HL-60 (cell line): ENCODE results near the gene TMPRSS4.

Experiments used
- DNase-seq, 2 experiments: peaks; one replicate each; pipeline ENCODE4 v3.0.0-alpha.2; 2010 to 2020; ENCODE audit warnings: low read depth in 1 of 2, low spot score in 1 of 2
- H3K27ac ChIP-seq: fragments of 250-450 bp; sonication (Bioruptor Pico); replicated peaks from 2 replicates; pipeline ENCODE4 v1.5.1; 2020; ENCODE audit warnings: mild to moderate bottlenecking, moderate library complexity
- H3K27me3 ChIP-seq: fragments of 250-450 bp; sonication (Bioruptor Pico); 2 replicates; pipeline ENCODE4 v1.5.1; 2021; ENCODE audit warnings: mild to moderate bottlenecking, moderate library complexity; ENCODE audit not compliant: insufficient read depth, poor library complexity, severe bottlenecking
- H3K4me3 ChIP-seq: replicated peaks from 2 replicates; pipeline ENCODE4 v1.5.1; 2011; ENCODE audit warnings: mild to moderate bottlenecking, control low read depth, low read length; ENCODE audit not compliant: insufficient read depth
- CTCF ChIP-seq: IDR thresholded peaks from one replicate; pipeline ENCODE4 v1.5.1; 2011; ENCODE audit warnings: low read length, control low read depth, inconsistent platforms; ENCODE audit not compliant: insufficient read depth
- GABPA ChIP-seq: IDR thresholded peaks from 2 replicates; pipeline ENCODE4 v1.6.1; 2012; ENCODE audit warnings: low read depth
- POLR2AphosphoS5 ChIP-seq: IDR thresholded peaks from 2 replicates; pipeline ENCODE4 v1.6.1; 2012; ENCODE audit warnings: low read depth
- SPI1 ChIP-seq: IDR thresholded peaks from 2 replicates; pipeline ENCODE4 v1.6.1; 2012; ENCODE audit warnings: low read depth, mild to moderate bottlenecking, borderline replicate concordance
- TF ChIP-seq, protein P1 (sequence below): IDR thresholded peaks from 2 replicates; pipeline ENCODE4 v1.6.1; 2012; ENCODE audit warnings: low read depth; ENCODE audit not compliant: insufficient replicate concordance

TMPRSS4 gene

GRCh38 chr11:118099838-118100556 lies 23.1 kb downstream of the TMPRSS4 start:
- no peaks in the 10 kb centered on the region for H3K27me3 ChIP-seq
- DNase-seq, result no peak
- no peak overlapping the region for H3K27ac ChIP-seq
- no peak overlapping the region for H3K4me3 ChIP-seq
- TF ChIP-seq CTCF, result no peak
- TF ChIP-seq, protein P1, sequence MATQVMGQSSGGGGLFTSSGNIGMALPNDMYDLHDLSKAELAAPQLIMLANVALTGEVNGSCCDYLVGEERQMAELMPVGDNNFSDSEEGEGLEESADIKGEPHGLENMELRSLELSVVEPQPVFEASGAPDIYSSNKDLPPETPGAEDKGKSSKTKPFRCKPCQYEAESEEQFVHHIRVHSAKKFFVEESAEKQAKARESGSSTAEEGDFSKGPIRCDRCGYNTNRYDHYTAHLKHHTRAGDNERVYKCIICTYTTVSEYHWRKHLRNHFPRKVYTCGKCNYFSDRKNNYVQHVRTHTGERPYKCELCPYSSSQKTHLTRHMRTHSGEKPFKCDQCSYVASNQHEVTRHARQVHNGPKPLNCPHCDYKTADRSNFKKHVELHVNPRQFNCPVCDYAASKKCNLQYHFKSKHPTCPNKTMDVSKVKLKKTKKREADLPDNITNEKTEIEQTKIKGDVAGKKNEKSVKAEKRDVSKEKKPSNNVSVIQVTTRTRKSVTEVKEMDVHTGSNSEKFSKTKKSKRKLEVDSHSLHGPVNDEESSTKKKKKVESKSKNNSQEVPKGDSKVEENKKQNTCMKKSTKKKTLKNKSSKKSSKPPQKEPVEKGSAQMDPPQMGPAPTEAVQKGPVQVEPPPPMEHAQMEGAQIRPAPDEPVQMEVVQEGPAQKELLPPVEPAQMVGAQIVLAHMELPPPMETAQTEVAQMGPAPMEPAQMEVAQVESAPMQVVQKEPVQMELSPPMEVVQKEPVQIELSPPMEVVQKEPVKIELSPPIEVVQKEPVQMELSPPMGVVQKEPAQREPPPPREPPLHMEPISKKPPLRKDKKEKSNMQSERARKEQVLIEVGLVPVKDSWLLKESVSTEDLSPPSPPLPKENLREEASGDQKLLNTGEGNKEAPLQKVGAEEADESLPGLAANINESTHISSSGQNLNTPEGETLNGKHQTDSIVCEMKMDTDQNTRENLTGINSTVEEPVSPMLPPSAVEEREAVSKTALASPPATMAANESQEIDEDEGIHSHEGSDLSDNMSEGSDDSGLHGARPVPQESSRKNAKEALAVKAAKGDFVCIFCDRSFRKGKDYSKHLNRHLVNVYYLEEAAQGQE, result no peak
- no peak for TF ChIP-seq SPI1
- TF ChIP-seq POLR2AphosphoS5, result no peak
- TF ChIP-seq GABPA, result no peak

- no peak for DNase-seq
- TF ChIP-seq CTCF, result no peak
- no peak for TF ChIP-seq GABPA
- TF ChIP-seq, protein P1, result no peak
- TF ChIP-seq SPI1, result no peak
- TF ChIP-seq POLR2AphosphoS5, result no peak
- H3K27ac ChIP-seq, result no peak overlapping the region
- no peaks in the 10 kb centered on the region for H3K27me3 ChIP-seq
- H3K4me3 ChIP-seq, result no peak overlapping the region
Observed at GRCh38 chr11:118100691-118101232, 23.9 kb downstream of the TMPRSS4 start.

DNA sequence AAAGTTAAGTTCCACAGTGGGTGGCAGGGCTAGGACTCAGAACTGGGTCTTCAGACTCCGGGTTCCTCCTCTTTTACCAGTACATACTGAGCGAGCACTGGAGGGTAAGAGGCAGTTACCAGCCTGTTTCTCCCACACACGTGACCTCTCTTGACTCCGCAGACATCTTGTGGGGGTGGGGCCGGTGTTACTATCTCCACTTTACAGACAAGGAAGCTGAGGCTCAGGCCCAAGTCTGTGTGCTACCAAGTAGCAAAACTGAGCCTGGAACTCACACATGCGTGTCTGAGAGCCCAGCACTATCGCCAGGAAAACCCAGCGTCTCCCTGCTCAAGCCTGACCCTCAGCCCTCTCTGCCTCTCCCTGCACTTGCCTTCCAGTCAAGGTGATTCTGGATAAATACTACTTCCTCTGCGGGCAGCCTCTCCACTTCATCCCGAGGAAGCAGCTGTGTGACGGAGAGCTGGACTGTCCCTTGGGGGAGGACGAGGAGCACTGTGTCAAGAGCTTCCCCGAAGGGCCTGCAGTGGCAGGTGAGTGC lies 25.9 kb downstream of the TMPRSS4 start:
- no peak overlapping the region for H3K27ac ChIP-seq
- peak in 1 of 2 experiments; percentile 19 for DNase-seq
- H3K4me3 ChIP-seq, result no peak overlapping the region
- no peak for TF ChIP-seq CTCF
- no peak for TF ChIP-seq GABPA
- TF ChIP-seq, protein P1, result no peak
- no peak for TF ChIP-seq SPI1
- TF ChIP-seq POLR2AphosphoS5, result no peak
- H3K27me3 ChIP-seq, result no peaks in the 10 kb centered on the region
